ENCODE data around the gene GORAB.

DNA sequence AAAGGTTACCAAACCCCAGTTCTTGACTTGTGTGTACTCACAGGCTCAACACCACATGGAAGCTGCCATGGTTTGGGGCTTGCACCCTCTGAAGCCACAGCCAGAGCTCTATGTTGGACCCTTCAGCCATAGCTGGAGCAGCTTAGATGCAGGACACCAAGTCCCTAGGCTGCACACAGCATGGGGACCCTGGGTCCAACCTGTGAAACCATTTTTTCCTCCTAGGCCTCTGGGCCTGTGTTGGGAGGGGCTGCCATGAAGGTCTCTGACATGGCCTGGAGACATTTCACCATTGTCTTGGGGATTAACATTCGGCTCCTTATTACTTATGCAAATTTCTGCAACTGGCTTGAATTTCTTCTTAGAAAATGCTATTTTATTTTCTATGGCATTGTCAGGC is 69.9 kb downstream of the GORAB start:
- TF ChIP-seq, protein P1, sequence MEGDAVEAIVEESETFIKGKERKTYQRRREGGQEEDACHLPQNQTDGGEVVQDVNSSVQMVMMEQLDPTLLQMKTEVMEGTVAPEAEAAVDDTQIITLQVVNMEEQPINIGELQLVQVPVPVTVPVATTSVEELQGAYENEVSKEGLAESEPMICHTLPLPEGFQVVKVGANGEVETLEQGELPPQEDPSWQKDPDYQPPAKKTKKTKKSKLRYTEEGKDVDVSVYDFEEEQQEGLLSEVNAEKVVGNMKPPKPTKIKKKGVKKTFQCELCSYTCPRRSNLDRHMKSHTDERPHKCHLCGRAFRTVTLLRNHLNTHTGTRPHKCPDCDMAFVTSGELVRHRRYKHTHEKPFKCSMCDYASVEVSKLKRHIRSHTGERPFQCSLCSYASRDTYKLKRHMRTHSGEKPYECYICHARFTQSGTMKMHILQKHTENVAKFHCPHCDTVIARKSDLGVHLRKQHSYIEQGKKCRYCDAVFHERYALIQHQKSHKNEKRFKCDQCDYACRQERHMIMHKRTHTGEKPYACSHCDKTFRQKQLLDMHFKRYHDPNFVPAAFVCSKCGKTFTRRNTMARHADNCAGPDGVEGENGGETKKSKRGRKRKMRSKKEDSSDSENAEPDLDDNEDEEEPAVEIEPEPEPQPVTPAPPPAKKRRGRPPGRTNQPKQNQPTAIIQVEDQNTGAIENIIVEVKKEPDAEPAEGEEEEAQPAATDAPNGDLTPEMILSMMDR (IDR thresholded peaks at IDR 0.05), result no peak
- TF ChIP-seq POLR2AphosphoS5 (IDR thresholded peaks at IDR 0.05) (no peak), POLR2A (IDR thresholded peaks at IDR 0.05) (no peak)

Measured in prostate gland (tissue), 2 donors.